ENCODE data around the gene SH3RF1. TPM values are rescaled to one million over a fixed set of nuclear protein-coding genes. Genes with fewer than 3 reads are reported as not detected.

Gene SH3RF1
- total and polyA plus RNA-seq, 10 of the 15 experiments (the other 5 are each of a cell fraction or from before 2014, with no cell fraction given), result 4.5 to 22.5 (median 10.4) TPM

- Histone ChIP-seq H3K9me3 (replicated peaks; ENCODE audit: control insufficient read depth, insufficient read depth, low read length) (no peaks in the 10 kb centered on the region; the same call in 2 of the 3 replicates), H3K36me3 (ENCODE audit: control insufficient read depth in 2 of 2, insufficient read depth in 2 of 2, low read length in 1 of 2) (no peaks in the 10 kb centered on the region), H3K4me1 (ENCODE audit: control insufficient read depth, insufficient read depth, low read length) (no peaks in the 10 kb centered on the region), H3K4me3 (no peak overlapping the region), H3K27me3 (replicated peaks in 1 of 2; ENCODE audit: control insufficient read depth in 2 of 2, insufficient read depth in 2 of 2, low read length in 1 of 2) (no peaks in the 10 kb centered on the region), H2AFZ (ENCODE audit: control insufficient read depth, low read depth, low read length) (no peak overlapping the region), H3K79me2 (ENCODE audit: control insufficient read depth, insufficient read depth, low read length) (no peaks in the 10 kb centered on the region), H4K20me1 (ENCODE audit: control insufficient read depth, insufficient read depth) (no peaks in the 10 kb centered on the region), H3K27ac (ENCODE audit: control insufficient read depth, insufficient read depth) (no peak overlapping the region), H3K4me2 (ENCODE audit: control insufficient read depth, insufficient read depth) (no peak overlapping the region), H3K9ac (ENCODE audit: control insufficient read depth, insufficient read depth, low read length) (no peak overlapping the region)
- BruUV-seq (replicated peaks), result no TSS peak
- in situ Hi-C loops (cut with MboI) (no loop called here), intact Hi-C loops (cut with micrococcal nuclease; ENCODE audit: unreplicated experiment) (no loop called here)
- POLR2A ChIA-PET, result no interaction called here
- SMC1A ChIA-PET (ENCODE audit: uncharacterized antibody, unreplicated experiment), result interaction anchor here (0.9 to 1.4 kb wide), 3 partner anchors 14 to 151 kb away, joined by 3 to 4 read pairs (median 3); no protein-coding TSS in a partner anchor
- RAD21 ChIA-PET (ENCODE audit: unreplicated experiment), result interaction anchor here (1.2 kb wide), 1 partner anchor 55 kb away, joined by 3 read pairs; no protein-coding TSS in a partner anchor
- WGBS (ENCODE audit: insufficient coverage, insufficient replicate concordance, low lambda C conversion rate, missing lambda C conversion rate), result 85% methylated on average over 3 of the region's 3 CpGs
- ATAC-seq (peak; percentile 71), FAIRE-seq (no peak), DNase-seq (ENCODE audit: low read depth, low spot score) (no peak)
- CTCF ChIA-PET, result interaction anchor here (1.5 kb wide), 1 partner anchor 17 kb away, joined by 5 read pairs; no protein-coding TSS in a partner anchor
- TF ChIP-seq NFIC (IDR thresholded peaks at IDR 0.05; ENCODE audit: low read depth, low read length) (no peak), CTCF (IDR thresholded peaks at IDR 0.05 in 2 of 3, conservative IDR thresholded peaks at IDR 0.05 in 1 of 3; ENCODE audit: control insufficient read depth in 2 of 3, extremely low read depth in 1 of 3, insufficient read depth in 1 of 3, low read depth in 3 of 3, low read length in 3 of 3) (peak in 2 of 3 experiments; percentile 35 to 42; a peak in 2 of 6 replicates), RAD21 (IDR thresholded peaks at IDR 0.05; ENCODE audit: insufficient read depth, low read depth, low read length) (peak; percentile 28; the same call in 1 of the 2 replicates), ZZZ3 (IDR thresholded peaks at IDR 0.05; ENCODE audit: control insufficient read depth, insufficient read length, low read depth) (no peak), PKNOX1 (IDR thresholded peaks at IDR 0.05) (peak; percentile 52; the same call in 1 of the 2 replicates)
These were observed 16.0 kb upstream of the SH3RF1 start for GRCh38 chr4:169286562-169287301.

Measured in GM12878 (cell line).